PC-3 (cell line): ENCODE data around the gene ARHGEF28.

Source experiments
- CTCF ChIP-seq: fragments of 300-600 bp; sonication (generic); conservative IDR thresholded peaks from 2 replicates; pipeline ENCODE4 v1.5.1; 2017; ENCODE audit warnings: antibody characterized with exemption, low read depth, mild to moderate bottlenecking, low read length
- EZH2 ChIP-seq: fragments of 300-600 bp; sonication (generic); IDR thresholded peaks from one replicate; pipeline ENCODE4 v1.6.1; 2017; ENCODE audit warnings: antibody characterized with exemption, mild to moderate bottlenecking, low read length; ENCODE audit not compliant: unreplicated experiment

GRCh38 chr5:73748510-73749400 is 122.8 kb downstream of the ARHGEF28 start:
- no peak for TF ChIP-seq CTCF
- TF ChIP-seq EZH2: no peak
